ENCODE data around the gene SDHAF3. TPM values are rescaled to one million over a fixed set of nuclear protein-coding genes. Genes with fewer than 3 reads are reported as not detected.
"Not testable (repeated sequence)": the region's sequence is repeated elsewhere in the genome, so short reads cannot be mapped to it uniquely, and the experiment has no call there.

Gene SDHAF3
- 10 to 100 TPM in 3 of 4 donors, 1 to 10 TPM in 1; 9.6 to 16.7 (median 14.4) TPM for total RNA-seq

GRCh38 chr7:97117372-97118188 lies at the start of gene SDHAF3:
TSS of gene SDHAF3 (plus strand) at chr7:97117698. CDS start at chr7:97117724, 26 bp downstream.
- Histone ChIP-seq H3K27ac (peak within 1 kb of the TSS; percentile 2 to 86 (median 72)), H3K4me3 (peak within 1 kb of the TSS; percentile 42 to 80 (median 68)), H3K4me1 (peaks cover 0 to 22% (median 15%) of the 10 kb centered on the region in 4 donors), H3K27me3 (no peaks in the 10 kb centered on the region), H3K36me3 (no peaks in the 10 kb centered on the region), H3K9me3 (no peaks in the 10 kb centered on the region)
- WGBS, 2 donors = 2% methylated on average over 40 to 42 of the region's 59 CpGs
- peak; percentile 91 to 92 for DNase-seq (ENCODE audit: low spot score in 2 of 2)
- TF ChIP-seq EP300 (IDR thresholded peaks at IDR 0.05) (peak; percentile 90 to 95), POLR2A (IDR thresholded peaks at IDR 0.05) (peak; percentile 38 to 64)
- TF ChIP-seq, protein P1, sequence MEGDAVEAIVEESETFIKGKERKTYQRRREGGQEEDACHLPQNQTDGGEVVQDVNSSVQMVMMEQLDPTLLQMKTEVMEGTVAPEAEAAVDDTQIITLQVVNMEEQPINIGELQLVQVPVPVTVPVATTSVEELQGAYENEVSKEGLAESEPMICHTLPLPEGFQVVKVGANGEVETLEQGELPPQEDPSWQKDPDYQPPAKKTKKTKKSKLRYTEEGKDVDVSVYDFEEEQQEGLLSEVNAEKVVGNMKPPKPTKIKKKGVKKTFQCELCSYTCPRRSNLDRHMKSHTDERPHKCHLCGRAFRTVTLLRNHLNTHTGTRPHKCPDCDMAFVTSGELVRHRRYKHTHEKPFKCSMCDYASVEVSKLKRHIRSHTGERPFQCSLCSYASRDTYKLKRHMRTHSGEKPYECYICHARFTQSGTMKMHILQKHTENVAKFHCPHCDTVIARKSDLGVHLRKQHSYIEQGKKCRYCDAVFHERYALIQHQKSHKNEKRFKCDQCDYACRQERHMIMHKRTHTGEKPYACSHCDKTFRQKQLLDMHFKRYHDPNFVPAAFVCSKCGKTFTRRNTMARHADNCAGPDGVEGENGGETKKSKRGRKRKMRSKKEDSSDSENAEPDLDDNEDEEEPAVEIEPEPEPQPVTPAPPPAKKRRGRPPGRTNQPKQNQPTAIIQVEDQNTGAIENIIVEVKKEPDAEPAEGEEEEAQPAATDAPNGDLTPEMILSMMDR (IDR thresholded peaks at IDR 0.05) = peak in 3 of 5 experiments; percentile 9 to 39 (median 28)

DNA sequence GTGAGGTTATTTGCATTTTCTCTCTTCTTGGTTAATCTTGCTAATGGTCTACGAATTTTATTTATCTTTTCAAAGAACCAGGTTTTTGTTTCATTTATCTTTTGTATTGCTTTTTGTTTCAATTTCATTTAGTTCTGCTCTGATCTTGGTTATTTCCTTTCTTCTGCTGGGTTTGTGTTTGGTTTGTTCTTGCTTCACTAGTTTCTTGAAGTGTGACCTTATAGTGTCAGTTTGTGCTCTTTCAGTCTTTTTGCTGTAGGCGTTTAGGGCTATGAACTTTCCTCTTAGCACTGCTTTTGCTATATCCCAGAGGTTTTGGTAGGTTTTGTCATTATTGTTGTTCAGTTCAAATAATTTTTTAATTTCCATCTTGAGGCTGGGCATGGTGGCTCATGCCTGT lies 45.5 kb upstream of the SDHAF3 start:
- WGBS, 2 donors = 70 to 74% methylated on average over 2 of the region's 2 CpGs
- H3K27ac ChIP-seq; H3K4me3 ChIP-seq; H3K36me3 ChIP-seq; DNase-seq (ENCODE audit: low spot score in 2 of 2); H3K27me3 ChIP-seq; H3K4me1 ChIP-seq: not testable (repeated sequence)
- H3K9me3 ChIP-seq = peaks cover 0 to 19% (median 0%) of the 10 kb centered on the region in 4 donors

DNA sequence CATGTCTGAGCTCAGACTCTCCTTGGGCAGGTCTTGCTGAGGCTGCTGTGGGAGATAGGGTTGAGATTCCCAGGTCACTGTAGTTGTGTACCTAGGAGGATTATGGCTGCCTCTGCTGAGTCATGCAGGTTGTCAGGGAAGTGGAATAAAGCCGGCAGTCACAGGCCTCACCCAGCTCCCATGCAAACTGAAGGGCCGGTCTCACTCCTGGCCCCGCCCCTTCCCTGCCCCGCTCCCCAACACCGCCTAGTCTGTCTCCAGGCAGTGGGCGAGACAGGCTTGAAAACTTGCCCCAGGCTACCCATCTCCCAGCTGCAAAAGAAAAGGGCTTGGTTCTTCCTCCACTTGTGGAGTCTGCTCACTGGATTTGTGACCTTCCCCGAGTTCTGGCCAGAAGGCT lies 41.6 kb upstream of the SDHAF3 start:
- peaks cover 0 to 19% (median 0%) of the 10 kb centered on the region in 4 donors for H3K9me3 ChIP-seq

GRCh38 chr7:97078023-97078969 lies 39.2 kb upstream of the SDHAF3 start:
- Histone ChIP-seq H3K4me3 (no peak overlapping the region), H3K27me3 (peaks cover 0 to 4% of the 10 kb centered on the region in 2 donors), H3K36me3 (no peaks in the 10 kb centered on the region), H3K4me1 (no peaks in the 10 kb centered on the region), H3K9me3 (peaks cover 0 to 8% (median 0%) of the 10 kb centered on the region in 4 donors), H3K27ac (no peak overlapping the region)
- no peak for DNase-seq (ENCODE audit: low spot score in 2 of 2)
- TF ChIP-seq EP300 (IDR thresholded peaks at IDR 0.05) (no peak), POLR2A (IDR thresholded peaks at IDR 0.05) (no peak)
- TF ChIP-seq, protein P1 (IDR thresholded peaks at IDR 0.05) = no peak
- WGBS, 2 donors = 60 to 62% methylated on average over 9 of the region's 9 CpGs

More for the DNA sequence above, 41.6 kb upstream of the SDHAF3 start:
- Histone ChIP-seq H3K4me3 (no peak overlapping the region), H3K4me1 (no peaks in the 10 kb centered on the region), H3K27ac (no peak overlapping the region), H3K36me3 (no peaks in the 10 kb centered on the region), H3K27me3 (peaks cover 0 to 4% of the 10 kb centered on the region in 2 donors)
- WGBS, 2 donors = 69 to 79% methylated on average over 6 of the region's 7 CpGs
- DNase-seq (ENCODE audit: low spot score in 2 of 2) = no peak
- no peak for TF ChIP-seq POLR2A (IDR thresholded peaks at IDR 0.05)
- no peak for TF ChIP-seq EP300 (IDR thresholded peaks at IDR 0.05)
- TF ChIP-seq, protein P1 (IDR thresholded peaks at IDR 0.05) = no peak

DNA sequence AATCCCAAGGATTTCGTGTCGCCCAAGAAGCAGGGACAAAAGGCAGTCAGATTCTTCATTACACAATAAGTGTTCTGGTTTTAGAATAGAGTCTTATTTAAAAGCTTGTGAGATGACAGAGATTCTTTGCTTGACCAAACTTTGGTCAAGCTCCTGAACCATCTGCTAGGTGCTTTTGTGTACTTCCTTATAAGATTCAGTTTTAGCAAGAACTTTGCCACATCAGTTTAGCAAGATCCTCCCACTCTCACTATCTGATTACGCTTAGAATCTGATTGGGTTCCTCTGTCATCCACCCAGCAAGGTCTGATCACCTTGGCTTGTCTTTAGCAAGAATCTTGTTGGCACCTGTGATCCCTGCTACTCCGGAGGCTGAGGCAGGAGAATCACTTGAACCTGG lies 38.2 kb upstream of the SDHAF3 start:
- no peak overlapping the region for H3K27ac ChIP-seq
- WGBS, 2 donors = 76 to 88% methylated on average over 4 of the region's 4 CpGs
- no peak overlapping the region for H3K4me3 ChIP-seq
- peaks cover 0 to 4% of the 10 kb centered on the region in 2 donors for H3K27me3 ChIP-seq
- TF ChIP-seq, protein P1 (IDR thresholded peaks at IDR 0.05) = no peak
- no peaks in the 10 kb centered on the region for H3K36me3 ChIP-seq
- H3K9me3 ChIP-seq = peaks cover 0 to 5% (median 0%) of the 10 kb centered on the region in 4 donors
- no peaks in the 10 kb centered on the region for H3K4me1 ChIP-seq
- DNase-seq (ENCODE audit: low spot score in 2 of 2) = no peak

Measured in tibial nerve (tissue), 4 donors.